Measurements from ENCODE around the gene CNPY3. TPM values are rescaled to one million over a fixed set of nuclear protein-coding genes. Genes with fewer than 3 reads are reported as not detected.

CNPY3 gene
- total and polyA plus RNA-seq, 10 of the 15 experiments (the other 5 are each of a cell fraction or from before 2014, with no cell fraction given): 7.2 to 102 (median 73.6) TPM

DNA sequence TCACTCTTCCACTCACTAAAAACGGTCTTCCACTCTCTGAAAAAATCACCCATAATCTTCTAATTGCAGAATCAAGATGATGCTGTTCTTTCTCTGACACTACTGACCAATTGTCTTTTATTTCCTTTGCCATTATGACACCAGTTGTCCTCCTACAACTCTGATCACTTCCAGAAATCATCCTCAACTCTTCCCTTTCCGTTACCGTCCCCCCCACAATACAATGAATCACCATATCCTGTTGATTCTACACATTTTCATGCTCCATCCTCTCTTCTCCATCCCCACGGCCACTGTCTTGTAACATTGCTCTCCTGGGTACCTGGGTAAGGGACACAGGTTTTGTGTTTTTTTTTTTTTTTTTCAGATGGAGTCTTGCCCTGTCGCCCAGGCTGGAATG lies 52.6 kb downstream of the CNPY3 start:
- in situ Hi-C loops (cut with MboI) (no loop called here), intact Hi-C loops (cut with micrococcal nuclease; ENCODE audit: unreplicated experiment) (no loop called here)
- Histone ChIP-seq H3K4me2 (ENCODE audit: control insufficient read depth, insufficient read depth) (no peak overlapping the region), H3K4me1 (ENCODE audit: control insufficient read depth, insufficient read depth, low read length) (peaks cover 26% of the 10 kb centered on the region), H3K27ac (ENCODE audit: control insufficient read depth, insufficient read depth) (no peak overlapping the region), H3K9me3 (replicated peaks; ENCODE audit: control insufficient read depth, insufficient read depth, low read length) (no peaks in the 10 kb centered on the region), H3K9ac (ENCODE audit: control insufficient read depth, insufficient read depth, low read length) (no peak overlapping the region), H3K36me3 (ENCODE audit: control insufficient read depth in 2 of 2, insufficient read depth in 2 of 2, low read length in 1 of 2) (no peaks in the 10 kb centered on the region), H3K27me3 (replicated peaks in 1 of 2; ENCODE audit: control insufficient read depth in 2 of 2, insufficient read depth in 2 of 2, low read length in 1 of 2) (no peaks in the 10 kb centered on the region), H4K20me1 (ENCODE audit: control insufficient read depth, insufficient read depth) (no peaks in the 10 kb centered on the region), H3K79me2 (ENCODE audit: control insufficient read depth, insufficient read depth, low read length) (peaks cover 39% of the 10 kb centered on the region), H2AFZ (ENCODE audit: control insufficient read depth, low read depth, low read length) (no peak overlapping the region), H3K4me3 (no peak overlapping the region)
- BruUV-seq (replicated peaks): no TSS peak
- no peak for FAIRE-seq
- 74% methylated on average over 5 of the region's 5 CpGs for WGBS (ENCODE audit: insufficient coverage, insufficient replicate concordance, low lambda C conversion rate, missing lambda C conversion rate)
- no peak for ATAC-seq
- CTCF ChIA-PET: no interaction called here
- TF ChIP-seq EZH2 (IDR thresholded peaks at IDR 0.05; ENCODE audit: borderline replicate concordance, control insufficient read depth, low read depth, low read length) (no peak), NRF1 (conservative IDR thresholded peaks at IDR 0.05; ENCODE audit: low read depth, low read length) (no peak), IKZF1 (conservative IDR thresholded peaks at IDR 0.05) (no peak), YBX1 (IDR thresholded peaks at IDR 0.05) (no peak), ZNF217 (IDR thresholded peaks at IDR 0.05) (no peak), SREBF1 (IDR thresholded peaks at IDR 0.05; ENCODE audit: low read length) (no peak), POLR2A (IDR thresholded peaks at IDR 0.05; ENCODE audit: low read depth, low read length) (no peak), NBN (IDR thresholded peaks at IDR 0.05) (no peak), MYC (IDR thresholded peaks at IDR 0.05; ENCODE audit: insufficient read depth, insufficient read length, insufficient replicate concordance, low read length, severe bottlenecking) (no peak), KDM1A (IDR thresholded peaks at IDR 0.05; ENCODE audit: borderline replicate concordance) (no peak), REST (IDR thresholded peaks at IDR 0.05; ENCODE audit: low read depth, low read length) (no peak), ZBTB33 (IDR thresholded peaks at IDR 0.05) (no peak), MTA2 (IDR thresholded peaks at IDR 0.05; ENCODE audit: low read depth) (no peak)
- no peak for DNase-seq (ENCODE audit: low read depth, low spot score)
- SMC1A ChIA-PET (ENCODE audit: uncharacterized antibody, unreplicated experiment): interaction anchor here (0.6 to 2.4 kb wide), 2 partner anchors 32 to 71 kb away, joined by 3 to 9 read pairs; partner anchors contain the start of genes KLHDC3 and MEA1
- RAD21 ChIA-PET (ENCODE audit: unreplicated experiment): no interaction called here
- POLR2A ChIA-PET: interaction anchor here (0.7 kb wide), 2 partner anchors 172 to 230 kb away, joined by 3 to 5 read pairs; no protein-coding TSS in a partner anchor

Data from GM12878 (cell line).